ENCODE data around the gene UNKL.

Gene UNKL

GRCh38 chr16:1313721-1314369 lies 100.7 kb downstream of the UNKL start:
- no peak for TF ChIP-seq CTCF (IDR thresholded peaks at IDR 0.05)
- H3K4me1 ChIP-seq: peaks cover 16% of the 10 kb centered on the region
- no peaks in the 10 kb centered on the region for H3K36me3 ChIP-seq (ENCODE audit: control insufficient read depth, insufficient read depth, low read length)

More at GRCh38 chr16:1313721-1314369, 100.7 kb downstream of the UNKL start:
- Histone ChIP-seq H3K27me3 (ENCODE audit: control insufficient read depth, insufficient read depth, low read length) (no peaks in the 10 kb centered on the region), H3K4me2 (ENCODE audit: low read length) (no peak overlapping the region), H3K9ac (no peak overlapping the region), H3K4me3 (ENCODE audit: low read depth, low read length) (no peak overlapping the region), H3K9me3 (ENCODE audit: control insufficient read depth, low read length) (no peaks in the 10 kb centered on the region), H2AFZ (no peak overlapping the region), H3K79me2 (peaks cover 66% of the 10 kb centered on the region), H3K27ac (no peak overlapping the region)

Measured in parathyroid adenoma (tissue), 2 donors.